IPS-18c (cell line): ENCODE data around the gene THOC6.
"Not testable (repeated sequence)": the region's sequence is repeated elsewhere in the genome, so short reads cannot be mapped to it uniquely, and the experiment has no call there.

Source experiments
- H3K4me3 ChIP-seq: 2 replicates; pipeline ENCODE4 v1.7.0; 2013; ENCODE audit warnings: low read depth, mild to moderate bottlenecking, low read length, moderate library complexity; ENCODE audit not compliant: insufficient read depth
- H3K9me3 ChIP-seq: one replicate; pipeline ENCODE4 v1.6.1; 2013; ENCODE audit warnings: mild to moderate bottlenecking, low read length, moderate library complexity; ENCODE audit not compliant: control insufficient read depth, insufficient read depth

The THOC6 gene

DNA sequence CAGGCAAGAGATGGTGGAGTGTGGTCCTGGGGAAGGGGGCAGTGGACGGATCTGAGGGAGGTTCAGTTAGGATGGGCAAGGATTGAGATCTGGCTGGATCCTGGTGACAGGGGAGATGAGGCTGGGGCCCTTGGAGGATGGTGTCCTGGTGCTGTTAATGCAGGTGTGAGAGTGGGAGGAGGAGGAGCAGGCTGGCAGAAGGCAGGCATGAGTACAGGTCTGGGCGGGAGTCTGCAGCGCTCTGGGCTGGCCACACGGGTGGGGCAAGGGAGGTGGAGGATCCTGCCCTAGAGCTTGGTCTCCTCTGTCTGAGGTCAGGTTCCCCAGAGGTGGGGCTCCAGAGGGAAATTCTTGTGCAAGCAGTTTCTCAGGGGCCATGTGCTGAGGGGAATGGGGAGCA, 48.3 kb downstream of the THOC6 start:
- H3K4me3 ChIP-seq, H3K9me3 ChIP-seq: not testable (repeated sequence)

DNA sequence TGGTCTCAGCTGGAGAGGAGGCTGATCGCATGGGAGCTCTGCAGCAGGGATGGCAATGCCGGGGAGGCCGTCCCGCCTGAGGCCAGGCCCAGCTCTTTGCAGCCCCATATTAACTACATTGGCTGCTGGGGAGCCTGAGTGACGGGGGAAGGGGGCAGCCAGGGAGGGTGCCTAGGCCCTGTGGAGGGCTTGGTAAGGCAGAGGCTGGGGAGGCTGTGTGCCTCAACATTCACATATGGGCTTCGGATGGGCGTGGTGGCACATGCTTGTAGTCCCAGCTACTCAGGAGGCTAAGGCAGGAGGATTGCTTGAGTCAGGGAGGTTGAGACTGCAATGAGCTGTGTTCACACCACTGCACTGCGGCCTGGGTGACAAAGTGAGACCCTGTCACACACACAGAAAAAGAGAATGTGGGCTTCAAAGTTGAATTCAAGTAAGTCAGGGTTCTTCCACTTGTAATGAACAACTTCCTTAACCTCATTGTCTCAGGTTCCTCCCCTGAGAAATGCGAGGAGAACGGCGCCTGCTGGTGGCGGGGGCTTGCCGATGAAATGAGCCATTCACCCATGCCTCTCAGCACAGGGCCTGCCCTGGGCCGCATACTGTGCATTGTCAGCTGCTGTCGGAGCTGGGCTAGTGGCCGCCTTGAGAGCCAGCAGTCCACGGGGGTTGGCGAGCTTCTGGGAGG, 48.9 kb downstream of the THOC6 start:
- H3K4me3 ChIP-seq, H3K9me3 ChIP-seq: not testable (repeated sequence)

DNA sequence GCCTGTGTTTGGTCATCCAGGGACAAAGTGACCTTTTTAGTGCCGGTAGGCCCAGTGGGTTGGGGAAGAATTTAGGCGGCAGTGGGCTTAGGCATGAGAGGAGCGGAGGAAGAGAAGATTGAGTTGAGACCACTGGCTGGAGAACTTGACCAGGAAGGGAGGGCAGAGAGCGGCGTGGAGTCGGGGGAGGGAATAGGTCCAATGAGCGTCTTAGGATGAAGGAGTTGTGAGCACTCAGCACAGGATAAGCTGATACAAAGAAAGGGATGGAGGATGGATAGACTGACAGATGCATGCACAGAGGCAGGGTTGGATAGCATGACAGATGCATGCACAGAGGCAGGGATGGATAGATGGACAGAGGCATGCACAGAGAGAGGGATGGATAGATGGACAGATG, 49.6 kb downstream of the THOC6 start:
- Histone ChIP-seq H3K9me3 (no peaks in the 10 kb centered on the region), H3K4me3 (no peak overlapping the region)

DNA sequence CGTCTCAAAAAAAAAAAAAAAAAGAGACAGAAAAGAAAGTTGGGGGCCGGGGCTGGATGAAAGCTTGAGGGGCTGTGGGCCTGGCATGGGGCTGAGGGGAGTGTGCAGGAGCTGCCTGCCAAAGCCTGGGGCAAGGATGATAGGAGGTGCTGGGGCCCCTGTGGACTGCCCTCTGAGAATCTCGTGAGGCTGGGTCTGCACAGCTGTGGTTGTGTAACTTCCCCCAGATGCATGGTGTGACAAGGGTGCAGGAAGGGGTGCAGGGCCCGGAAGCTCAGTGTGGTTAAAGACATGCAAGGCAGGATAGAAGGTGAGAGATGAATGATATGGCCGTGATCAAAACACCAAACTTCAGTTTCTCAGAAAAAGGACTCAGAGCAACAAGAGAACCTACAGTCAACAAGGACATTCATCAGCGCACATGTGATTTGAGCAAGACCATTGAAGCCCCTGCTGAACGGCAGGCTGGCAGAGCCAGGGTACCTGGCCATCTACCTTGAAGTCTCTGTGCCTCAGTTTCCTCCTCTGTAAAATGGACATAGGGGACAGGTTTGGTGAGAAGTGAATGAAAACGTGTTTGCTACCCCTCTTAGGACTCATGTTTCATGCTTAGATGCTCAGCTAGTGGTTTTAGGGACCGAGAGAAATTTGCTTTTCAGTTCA, 51.2 kb downstream of the THOC6 start:
- Histone ChIP-seq H3K9me3 (no peaks in the 10 kb centered on the region), H3K4me3 (no peak overlapping the region)

DNA sequence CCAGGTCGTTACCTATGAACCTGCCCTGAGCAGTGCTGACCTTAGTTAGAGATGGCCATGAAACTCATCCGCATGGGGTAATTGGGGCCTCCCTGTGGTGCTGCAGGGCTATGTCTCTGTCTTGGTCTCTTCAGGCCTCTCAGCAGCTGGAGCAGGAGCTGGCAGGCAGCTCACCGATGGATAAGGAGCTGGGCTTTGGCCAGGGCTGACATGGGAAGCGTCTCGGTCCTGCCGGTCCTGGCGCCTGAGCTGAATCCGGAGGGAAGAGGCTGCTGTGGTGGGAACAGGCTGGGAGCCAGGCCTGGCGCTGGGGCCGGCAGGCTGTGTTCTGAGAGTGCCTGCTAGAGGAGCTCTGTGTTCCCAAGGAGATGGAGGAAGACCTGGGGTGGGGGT, 51.7 kb downstream of the THOC6 start:
- Histone ChIP-seq H3K9me3 (no peaks in the 10 kb centered on the region), H3K4me3 (no peak overlapping the region)

DNA sequence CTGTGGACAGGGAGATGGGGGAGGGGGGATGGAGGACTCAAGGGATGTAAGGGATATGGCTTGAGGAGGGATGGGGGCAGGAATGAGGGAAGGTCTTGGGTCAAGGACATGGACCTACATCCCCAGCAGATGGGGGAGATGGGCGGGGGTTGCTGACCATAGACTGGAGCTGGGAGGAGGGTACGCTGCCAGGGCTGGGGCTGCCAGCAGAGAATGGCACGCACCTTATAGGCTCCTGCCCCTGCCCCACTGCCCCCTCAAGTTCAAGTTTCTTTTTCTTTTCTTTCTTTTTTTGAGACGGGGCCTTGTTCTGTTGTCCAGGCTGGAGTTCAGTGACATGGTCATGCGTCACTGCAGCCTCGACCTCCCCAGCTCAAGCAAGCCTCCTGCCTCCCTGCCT, 52.1 kb downstream of the THOC6 start:
- not testable (repeated sequence) for H3K4me3 ChIP-seq, H3K9me3 ChIP-seq

DNA sequence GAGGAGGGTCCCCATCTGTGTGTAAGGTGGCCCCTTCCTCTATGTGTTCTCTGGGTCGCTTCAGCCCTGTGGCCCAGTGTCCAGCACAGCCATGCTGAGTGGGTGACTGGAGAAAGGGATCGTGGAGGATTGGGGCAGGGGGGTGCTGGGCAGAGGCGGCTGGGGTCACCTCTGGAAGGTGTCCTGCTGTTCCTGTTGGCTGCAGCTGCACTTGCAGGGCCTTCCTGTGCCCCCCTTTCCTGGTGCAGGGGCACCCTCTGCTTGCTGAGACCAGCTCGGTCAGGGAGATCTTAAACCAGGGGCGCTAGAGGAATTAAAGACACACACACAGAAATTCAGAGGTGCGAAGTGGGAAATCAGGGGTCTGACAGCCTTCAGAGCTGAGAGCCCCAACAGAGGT, 52.7 kb downstream of the THOC6 start:
- Histone ChIP-seq H3K4me3 (no peak overlapping the region), H3K9me3 (peaks cover 2% of the 10 kb centered on the region)
